Stimulated activated CD8-positive, alpha-beta memory T cell treated with anti-CD3 and anti-CD28 coated beads, Interleukin-7, amount 100 ng/mL, for 48 hours (primary cell): Measurements from ENCODE around the gene HIVEP3.

ENCODE experiments used
- DNase-seq, 2 donors: peaks; one replicate each; pipeline ENCODE4 v3.0.0-alpha.2; 2020; ENCODE audit warnings: low read depth in 1 of 2; ENCODE audit errors: extremely low read depth in 1 of 2

Gene HIVEP3

DNA sequence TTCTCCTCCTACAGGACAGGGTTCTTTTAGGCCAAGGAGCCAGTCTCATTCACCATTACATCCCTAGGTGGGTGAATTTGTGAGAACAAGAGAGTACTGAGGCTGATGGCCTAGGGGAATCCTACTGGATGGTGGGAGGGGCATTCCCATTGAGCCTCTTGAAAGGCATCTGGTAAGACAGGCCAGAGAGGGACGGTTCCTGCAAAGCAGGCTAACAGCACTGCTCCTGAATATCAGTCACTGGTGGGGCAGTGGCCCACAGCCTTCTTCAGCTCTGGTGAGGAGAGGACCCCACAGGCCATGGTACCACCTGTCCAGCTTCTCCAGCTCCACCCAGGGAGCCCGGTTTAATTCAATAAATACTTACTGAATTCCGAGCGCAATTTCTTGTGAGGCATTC is 308.4 kb downstream of the HIVEP3 start:
- no peak for DNase-seq

GRCh38 chr1:41609166-41609883 is 309.4 kb downstream of the HIVEP3 start:
- no peak for DNase-seq

DNA sequence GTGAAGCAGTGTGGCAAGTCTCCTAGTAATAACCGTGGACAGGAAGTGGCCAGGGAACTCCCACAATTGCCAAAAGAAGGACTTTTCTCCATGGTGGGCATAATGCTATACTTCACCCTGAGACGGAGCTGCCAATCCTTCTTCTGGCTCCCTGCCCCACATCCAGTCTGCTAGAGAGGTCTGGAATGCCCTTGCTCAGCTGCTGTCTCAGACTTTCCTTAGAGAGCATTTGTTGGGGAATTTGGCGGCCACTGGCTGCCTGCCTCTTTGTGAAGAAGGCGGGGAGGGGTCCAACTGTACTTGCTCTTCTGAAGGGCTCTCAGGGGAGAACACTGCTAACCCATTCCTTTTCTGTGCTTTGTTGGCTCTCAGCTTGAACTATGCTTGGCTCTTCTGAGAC is 310.5 kb downstream of the HIVEP3 start:
- DNase-seq: no peak

DNA sequence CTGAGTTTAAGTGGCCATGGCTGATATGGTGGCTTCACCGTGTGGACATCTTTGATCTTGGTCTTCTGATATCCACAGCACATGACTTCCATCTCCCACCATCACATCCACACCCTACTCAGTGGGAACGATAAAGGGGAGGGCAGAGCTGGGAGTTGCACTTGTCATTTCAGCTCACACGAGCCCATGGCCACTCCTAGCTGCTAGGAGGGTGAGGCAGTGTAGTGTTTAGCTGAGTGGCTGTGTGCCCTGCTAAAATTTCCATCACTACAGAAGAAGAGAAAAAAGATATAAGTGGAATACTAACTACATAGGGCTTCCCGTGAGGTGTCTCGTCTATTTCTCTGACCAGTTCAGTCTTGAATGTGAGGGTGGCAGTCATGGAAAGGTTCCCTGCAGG is 310.9 kb downstream of the HIVEP3 start:
- DNase-seq: no peak

DNA sequence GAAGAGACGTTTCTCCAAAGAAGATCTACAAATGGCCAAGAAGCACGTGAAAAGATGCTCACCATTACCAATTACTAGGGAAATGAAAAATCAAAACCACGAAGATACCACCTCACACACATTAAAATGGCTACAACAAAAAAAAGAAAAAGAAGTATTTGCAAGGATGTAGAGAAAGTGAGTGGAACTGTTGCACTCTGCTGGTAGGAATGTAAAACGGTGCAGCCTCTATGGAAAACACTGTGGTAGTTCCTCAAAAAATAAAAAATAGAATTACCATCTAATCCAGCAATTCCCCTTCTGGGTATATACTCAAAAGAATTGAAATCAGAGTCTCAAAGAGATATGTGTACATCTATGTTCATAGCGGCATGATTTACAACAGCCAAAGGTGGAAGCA is 318.8 kb downstream of the HIVEP3 start:
- DNase-seq: no peak

GRCh38 chr1:41598325-41598724 is 320.4 kb downstream of the HIVEP3 start:
- no peak for DNase-seq

GRCh38 chr1:41592451-41593125 is 326.1 kb downstream of the HIVEP3 start:
- DNase-seq: no peak

GRCh38 chr1:41591891-41592290 is 326.8 kb downstream of the HIVEP3 start:
- no peak for DNase-seq

- no peak for DNase-seq
These were observed 328.4 kb downstream of the HIVEP3 start for GRCh38 chr1:41590331-41590730.

DNA sequence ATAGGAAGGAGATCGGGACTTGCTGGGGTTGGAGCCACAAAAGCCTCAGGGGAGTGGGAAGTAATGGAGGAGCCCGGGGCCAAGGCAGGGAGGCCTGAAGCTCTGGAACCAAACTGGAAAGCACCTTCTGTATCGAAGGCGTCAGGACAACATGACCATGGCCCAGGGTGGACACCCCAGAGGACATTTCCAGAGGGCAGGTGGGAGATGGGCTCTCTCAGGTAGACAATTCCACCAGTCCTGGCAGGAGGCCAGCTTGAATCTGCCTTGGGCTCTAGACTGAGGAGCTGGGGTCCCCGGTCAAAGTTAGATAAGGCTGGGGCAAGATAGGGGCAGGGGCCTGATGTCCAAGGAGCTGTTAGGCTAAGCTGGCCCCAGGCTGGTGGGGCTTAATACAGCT is 329.3 kb downstream of the HIVEP3 start:
- no peak for DNase-seq

- DNase-seq: no peak
These were observed 330.3 kb downstream of the HIVEP3 start for GRCh38 chr1:41588334-41588875.

DNA sequence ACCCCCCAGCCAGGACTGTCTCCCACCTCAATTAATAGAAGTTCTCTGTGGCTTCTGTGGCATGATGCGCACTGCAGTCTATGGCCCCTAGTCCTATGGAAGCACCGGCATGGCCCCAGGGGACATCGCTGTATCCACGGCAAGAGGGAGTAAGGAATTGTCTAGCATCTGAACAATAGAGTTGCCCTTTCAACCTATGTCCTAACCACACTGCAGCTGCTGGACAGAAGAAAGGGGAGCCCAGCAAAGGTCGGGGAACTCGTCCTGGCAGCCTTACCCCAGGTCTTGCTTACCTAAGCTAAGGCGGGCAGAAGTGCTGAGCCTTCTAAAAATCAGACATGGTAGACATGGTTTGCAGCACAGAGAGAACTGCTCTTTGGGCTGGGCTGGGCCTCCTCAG is 330.9 kb downstream of the HIVEP3 start:
- DNase-seq: no peak

DNA sequence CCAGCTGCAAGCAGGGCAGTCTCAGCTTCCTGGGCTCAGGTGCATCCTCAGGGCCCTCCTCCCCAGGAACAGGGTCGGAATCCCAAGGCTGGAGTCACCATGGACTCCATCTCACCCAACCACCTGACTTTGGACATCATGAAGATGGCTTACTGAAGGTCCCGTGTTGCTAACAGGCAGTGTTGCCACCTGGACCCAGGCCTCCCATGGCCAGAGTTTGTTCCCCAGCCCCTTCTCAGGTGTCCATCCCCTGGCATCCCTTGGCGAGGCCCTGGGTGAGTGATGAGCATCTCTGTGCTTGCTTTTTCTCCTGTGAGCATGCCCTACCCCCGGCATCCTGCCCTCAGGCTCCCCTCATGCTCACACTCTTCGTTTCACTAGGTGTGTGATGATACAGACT is 332.5 kb downstream of the HIVEP3 start:
- DNase-seq: no peak

GRCh38 chr1:41583658-41584547 is 334.8 kb downstream of the HIVEP3 start:
- DNase-seq: no peak

- DNase-seq: no peak
These were observed 335.7 kb downstream of the HIVEP3 start for GRCh38 chr1:41582851-41583657.

DNA sequence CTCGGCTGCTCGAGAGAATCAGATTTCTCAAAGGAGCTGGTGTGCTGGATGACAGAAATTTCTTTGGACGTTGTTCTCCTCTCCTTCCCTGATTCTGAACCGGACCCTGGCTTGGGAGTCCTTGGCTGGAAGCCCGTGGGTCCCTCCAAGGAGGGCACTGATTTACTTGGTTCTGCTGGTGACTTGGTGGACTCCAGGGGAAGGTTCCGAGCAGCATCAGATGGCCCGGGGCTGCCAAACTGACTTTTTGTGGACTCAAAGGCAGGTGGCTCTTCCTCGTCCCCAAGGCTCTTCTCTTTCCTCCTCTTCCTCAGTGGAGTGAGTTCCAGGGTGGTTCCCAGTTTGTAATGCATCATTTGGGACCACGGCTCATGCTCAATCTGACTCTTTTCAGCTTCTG is 336.4 kb downstream of the HIVEP3 start:
- DNase-seq: no peak

DNA sequence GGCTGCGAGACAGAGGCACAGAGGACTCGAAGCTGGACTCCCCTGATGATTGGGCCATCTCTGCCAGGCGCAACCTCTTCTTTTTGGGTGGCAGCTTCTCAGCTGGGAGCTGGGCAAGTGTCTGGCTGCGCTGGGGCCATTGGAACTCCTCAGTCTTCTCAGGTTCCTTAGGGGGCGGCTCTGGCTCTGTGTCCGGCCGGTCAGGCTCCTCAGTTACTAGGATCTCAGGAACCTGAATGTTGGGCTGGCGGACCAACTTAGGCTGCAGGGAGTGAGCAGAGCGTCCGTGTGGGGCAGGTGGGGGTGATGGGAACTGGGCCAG is 336.8 kb downstream of the HIVEP3 start:
- DNase-seq: no peak

DNA sequence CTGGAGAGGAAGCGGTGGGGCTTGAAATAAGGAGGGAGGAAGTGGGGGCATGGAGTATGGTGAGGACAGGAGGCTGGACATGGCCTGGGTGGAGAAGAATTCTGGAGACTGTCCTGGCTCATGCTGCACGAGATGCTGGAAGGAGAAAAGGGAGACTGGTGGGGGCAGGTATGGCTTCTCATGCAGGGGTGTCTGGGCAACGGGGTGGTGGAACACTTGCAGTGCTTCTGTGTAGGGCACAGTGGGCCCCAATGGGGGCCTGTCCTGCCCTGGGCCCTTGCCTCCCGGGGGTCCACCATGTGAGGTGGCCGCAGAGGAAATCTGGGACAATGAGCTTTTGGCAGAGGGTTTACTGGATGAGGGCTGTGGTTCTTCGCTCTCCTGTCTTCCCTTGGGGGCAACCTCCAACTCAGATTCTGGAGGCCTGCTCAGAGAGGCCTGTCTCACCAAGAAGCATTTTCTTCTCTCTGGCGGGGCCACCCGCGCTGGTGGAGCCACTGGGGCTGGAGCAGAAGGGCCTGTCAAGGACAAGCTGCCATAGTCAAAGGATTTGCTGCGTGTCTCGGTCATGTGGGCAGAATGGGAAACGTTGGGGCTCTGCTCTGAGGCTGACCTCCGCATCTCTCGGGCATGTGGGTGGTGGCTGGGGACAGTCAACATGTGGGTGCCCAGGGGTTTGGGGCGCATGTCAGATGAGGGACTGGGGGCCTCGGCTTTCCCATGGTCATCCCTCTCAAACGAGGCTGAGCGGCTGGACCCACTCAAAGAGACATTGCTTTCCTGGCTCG is 337.3 kb downstream of the HIVEP3 start:
- DNase-seq: no peak

- DNase-seq: no peak
These were observed 338.1 kb downstream of the HIVEP3 start for GRCh38 chr1:41580520-41581172.
